GM21367 (cell line): Measurements from ENCODE around the gene ENO1.

ENCODE experiments used
- ATAC-seq: cut with Tn5 transposase; IDR thresholded peaks from one replicate; pipeline ENCODE4 v1.9.1; 2021; ENCODE audit not compliant: unreplicated experiment

ENO1 gene

DNA sequence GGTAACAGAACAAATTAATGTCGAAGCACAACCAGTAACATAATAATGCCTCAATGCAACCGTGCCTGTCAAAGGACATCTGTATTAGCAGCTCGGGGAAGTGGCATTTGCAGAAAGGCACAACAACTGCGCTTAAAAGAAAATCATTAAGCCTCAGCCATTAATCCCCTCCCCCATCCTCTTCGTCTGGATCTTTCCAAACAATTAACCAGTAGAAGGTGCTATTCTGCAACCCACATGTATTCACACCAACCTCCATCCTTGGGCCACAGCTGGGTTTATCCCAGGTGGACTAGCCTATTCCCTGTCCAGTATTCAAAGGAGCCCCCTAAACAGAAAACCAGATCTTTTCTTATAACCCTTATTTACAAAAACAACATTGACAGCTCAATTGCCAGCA, 63.6 kb downstream of the ENO1 start:
- no peak for ATAC-seq

DNA sequence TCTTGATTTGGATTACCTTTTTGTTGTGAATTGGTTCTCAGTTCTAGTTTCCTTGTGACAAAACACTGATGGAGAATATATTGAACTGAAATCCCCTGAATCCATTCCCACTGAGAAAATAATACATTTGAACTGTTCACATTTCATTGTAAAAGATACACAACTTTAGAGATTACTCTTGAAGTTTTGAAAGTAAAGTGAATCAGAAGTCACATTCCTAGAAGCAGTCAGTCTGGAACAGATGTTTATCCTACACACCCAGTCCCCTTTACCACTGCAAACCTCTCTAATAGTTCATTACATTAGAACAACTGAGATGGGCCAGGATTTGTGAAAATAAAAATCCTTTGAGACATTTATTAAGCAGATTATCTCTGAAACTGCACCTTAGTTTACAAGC, 64.5 kb downstream of the ENO1 start:
- ATAC-seq = no peak

DNA sequence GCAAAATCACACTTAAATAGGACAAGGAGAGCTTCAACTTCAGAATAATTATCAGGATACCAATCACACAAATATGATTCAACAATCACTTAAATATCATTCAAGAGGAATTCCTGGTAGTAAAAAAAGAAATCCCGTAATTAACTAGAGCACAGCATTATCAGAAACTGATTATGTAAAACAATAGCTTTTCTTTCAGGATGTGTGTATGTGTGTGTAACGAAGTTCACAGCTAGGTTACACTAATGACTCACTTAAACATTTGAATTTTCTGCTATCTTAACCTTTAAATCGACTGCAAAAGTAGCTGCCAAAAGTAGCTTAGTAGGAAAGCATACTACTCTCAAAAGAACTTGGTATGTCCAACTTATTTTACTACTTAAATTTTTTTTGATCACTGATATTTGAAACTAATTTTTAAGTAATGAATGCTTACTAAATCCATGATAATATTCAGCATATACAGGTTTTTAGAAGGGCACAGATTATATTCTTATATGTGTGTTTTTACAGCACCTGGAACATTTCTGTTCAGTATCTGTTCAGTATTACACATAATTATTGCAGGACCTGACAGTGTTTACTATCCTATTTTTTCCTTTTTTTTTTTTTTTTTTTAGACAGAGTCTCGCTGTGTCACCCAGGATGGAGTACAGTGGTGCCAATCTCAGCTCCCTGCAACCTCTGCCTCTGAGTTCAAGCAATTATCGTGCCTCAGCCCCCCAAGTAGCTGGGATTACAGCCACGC, 65.3 kb downstream of the ENO1 start:
- ATAC-seq = no peak

- ATAC-seq = no peak
Measured at GRCh38 chr1:8812081-8812480, 66.4 kb downstream of the ENO1 start.
